ENCODE data around the gene TOP2A.
A peak's percentile ranks its signal among the peaks of the same experiment; 100 is the strongest.
"Not testable (repeated sequence)": the region's sequence is repeated elsewhere in the genome, so short reads cannot be mapped to it uniquely, and the experiment has no call there.

The TOP2A gene

GRCh38 chr17:40416671-40417070 is 1.0 kb downstream of the TOP2A start:
- no peak overlapping the region for H2BK5ac ChIP-seq (ENCODE audit: low read length)
- no peak overlapping the region for H3K14ac ChIP-seq (ENCODE audit: low read length)
- no CpG with 5 or more reads among the region's 3 CpGs for WGBS, 2 donors (ENCODE audit: extremely low coverage in 2 of 2, insufficient read length in 2 of 2, insufficient replicate concordance in 1 of 2)
- no peaks in the 10 kb centered on the region for H3K27me3 ChIP-seq (ENCODE audit: control insufficient read depth in 3 of 3, insufficient read depth in 3 of 3, low read depth in 1 of 3, low read length in 3 of 3)
- no peak overlapping the region for H2AK5ac ChIP-seq (ENCODE audit: low read depth, low read length)
- DNase-seq (ENCODE audit: low spot score): no peak
- no peak overlapping the region for H3K9ac ChIP-seq (ENCODE audit: low read depth, low read length, poor library complexity)
- H2BK120ac ChIP-seq (ENCODE audit: low read depth, low read length): no peak overlapping the region
- H3K4me2 ChIP-seq (ENCODE audit: insufficient read depth, low read length, poor library complexity, severe bottlenecking): peak overlapping the region; percentile 71
- H4K8ac ChIP-seq (ENCODE audit: low read depth, low read length): no peak overlapping the region
- H3K36me3 ChIP-seq (replicated peaks in 1 of 2; ENCODE audit: control insufficient read depth in 2 of 2, insufficient read depth in 2 of 2, low read length in 2 of 2): peaks cover 9 to 51% of the 10 kb centered on the region in 2 donors
- no peak overlapping the region for H3K27ac ChIP-seq (replicated peaks; ENCODE audit: low read length)
- no peaks in the 10 kb centered on the region for H3K9me3 ChIP-seq (replicated peaks in 1 of 2; ENCODE audit: control insufficient read depth in 2 of 2, insufficient read depth in 1 of 2, low read depth in 1 of 2, low read length in 2 of 2)
- no peak overlapping the region for H3K18ac ChIP-seq (ENCODE audit: low read length)
- no peak overlapping the region for H2BK12ac ChIP-seq (ENCODE audit: low read length)
- no peak overlapping the region for H3K23ac ChIP-seq (ENCODE audit: low read depth, low read length, poor library complexity)
- no peak overlapping the region for H2BK15ac ChIP-seq (ENCODE audit: low read length)
- H3K4me3 ChIP-seq (ENCODE audit: low read length in 2 of 2): peak overlapping the region; percentile 82 to 95
- H4K91ac ChIP-seq (ENCODE audit: low read depth, low read length, poor library complexity): no peak overlapping the region
- H2AFZ ChIP-seq (ENCODE audit: low read length): no peak overlapping the region
- H3K79me1 ChIP-seq (ENCODE audit: low read depth, low read length): peaks cover 3% of the 10 kb centered on the region
- no peak overlapping the region for H3K4ac ChIP-seq (ENCODE audit: low read length)
- peaks cover 4 to 15% of the 10 kb centered on the region in 2 donors for H3K4me1 ChIP-seq (ENCODE audit: control insufficient read depth in 2 of 2, insufficient read depth in 1 of 2, low read depth in 1 of 2, low read length in 2 of 2)

GRCh38 chr17:40415390-40415789 is 2.3 kb downstream of the TOP2A start:
- Histone ChIP-seq H3K9me3 (replicated peaks in 1 of 2; ENCODE audit: control insufficient read depth in 2 of 2, insufficient read depth in 1 of 2, low read depth in 1 of 2, low read length in 2 of 2) (no peaks in the 10 kb centered on the region), H3K27me3 (ENCODE audit: control insufficient read depth in 3 of 3, insufficient read depth in 3 of 3, low read depth in 1 of 3, low read length in 3 of 3) (no peaks in the 10 kb centered on the region), H2AK5ac (ENCODE audit: low read depth, low read length) (no peak overlapping the region), H3K14ac (ENCODE audit: low read length) (no peak overlapping the region), H3K4me3 (ENCODE audit: low read length in 2 of 2) (no peak overlapping the region), H3K23ac (ENCODE audit: low read depth, low read length, poor library complexity) (no peak overlapping the region), H2BK12ac (ENCODE audit: low read length) (no peak overlapping the region), H3K18ac (ENCODE audit: low read length) (no peak overlapping the region), H3K4ac (ENCODE audit: low read length) (no peak overlapping the region), H3K27ac (replicated peaks; ENCODE audit: low read length) (no peak overlapping the region), H2BK5ac (ENCODE audit: low read length) (no peak overlapping the region), H3K9ac (ENCODE audit: low read depth, low read length, poor library complexity) (no peak overlapping the region), H3K4me1 (ENCODE audit: control insufficient read depth in 2 of 2, insufficient read depth in 1 of 2, low read depth in 1 of 2, low read length in 2 of 2) (peaks cover 4 to 15% of the 10 kb centered on the region in 2 donors), H3K36me3 (replicated peaks in 1 of 2; ENCODE audit: control insufficient read depth in 2 of 2, insufficient read depth in 2 of 2, low read length in 2 of 2) (peaks cover 11 to 63% of the 10 kb centered on the region in 2 donors), H2BK120ac (ENCODE audit: low read depth, low read length) (no peak overlapping the region), H2BK15ac (ENCODE audit: low read length) (no peak overlapping the region), H4K91ac (ENCODE audit: low read depth, low read length, poor library complexity) (no peak overlapping the region), H3K4me2 (ENCODE audit: insufficient read depth, low read length, poor library complexity, severe bottlenecking) (no peak overlapping the region), H3K79me1 (ENCODE audit: low read depth, low read length) (peaks cover 3% of the 10 kb centered on the region), H4K8ac (ENCODE audit: low read depth, low read length) (no peak overlapping the region), H2AFZ (ENCODE audit: low read length) (no peak overlapping the region)
- DNase-seq (ENCODE audit: low spot score): no peak
- WGBS, 2 donors (ENCODE audit: extremely low coverage in 2 of 2, insufficient read length in 2 of 2, insufficient replicate concordance in 1 of 2): no CpG with 5 or more reads among the region's 3 CpGs

- H3K27ac ChIP-seq (replicated peaks; ENCODE audit: low read length); H3K27me3 ChIP-seq (ENCODE audit: control insufficient read depth in 3 of 3, insufficient read depth in 3 of 3, low read depth in 1 of 3, low read length in 3 of 3); H4K8ac ChIP-seq (ENCODE audit: low read depth, low read length); H2BK12ac ChIP-seq (ENCODE audit: low read length); H3K4ac ChIP-seq (ENCODE audit: low read length); H4K91ac ChIP-seq (ENCODE audit: low read depth, low read length, poor library complexity); DNase-seq (ENCODE audit: low spot score); H3K9ac ChIP-seq (ENCODE audit: low read depth, low read length, poor library complexity); H2BK120ac ChIP-seq (ENCODE audit: low read depth, low read length); H2AK5ac ChIP-seq (ENCODE audit: low read depth, low read length); H2BK5ac ChIP-seq (ENCODE audit: low read length); H3K18ac ChIP-seq (ENCODE audit: low read length); H3K4me2 ChIP-seq (ENCODE audit: insufficient read depth, low read length, poor library complexity, severe bottlenecking); H3K79me1 ChIP-seq (ENCODE audit: low read depth, low read length); H3K4me3 ChIP-seq (ENCODE audit: low read length in 2 of 2); H2AFZ ChIP-seq (ENCODE audit: low read length); H3K4me1 ChIP-seq (ENCODE audit: control insufficient read depth in 2 of 2, insufficient read depth in 1 of 2, low read depth in 1 of 2, low read length in 2 of 2); H3K23ac ChIP-seq (ENCODE audit: low read depth, low read length, poor library complexity); H3K14ac ChIP-seq (ENCODE audit: low read length); H2BK15ac ChIP-seq (ENCODE audit: low read length); H3K9me3 ChIP-seq (replicated peaks in 1 of 2; ENCODE audit: control insufficient read depth in 2 of 2, insufficient read depth in 1 of 2, low read depth in 1 of 2, low read length in 2 of 2): not testable (repeated sequence)
- peaks cover 17 to 74% of the 10 kb centered on the region in 2 donors for H3K36me3 ChIP-seq (replicated peaks in 1 of 2; ENCODE audit: control insufficient read depth in 2 of 2, insufficient read depth in 2 of 2, low read length in 2 of 2)
- no CpG with 5 or more reads among the region's 4 CpGs for WGBS, 2 donors (ENCODE audit: extremely low coverage in 2 of 2, insufficient read length in 2 of 2, insufficient replicate concordance in 1 of 2)
These were observed 3.4 kb downstream of the TOP2A start for GRCh38 chr17:40414312-40414711.

GRCh38 chr17:40412880-40413279 is 4.8 kb downstream of the TOP2A start:
- Histone ChIP-seq H3K27ac (replicated peaks; ENCODE audit: low read length) (no peak overlapping the region), H3K4ac (ENCODE audit: low read length) (no peak overlapping the region), H3K9ac (ENCODE audit: low read depth, low read length, poor library complexity) (no peak overlapping the region), H4K8ac (ENCODE audit: low read depth, low read length) (no peak overlapping the region), H2BK12ac (ENCODE audit: low read length) (no peak overlapping the region), H2BK5ac (ENCODE audit: low read length) (no peak overlapping the region), H3K27me3 (ENCODE audit: control insufficient read depth in 3 of 3, insufficient read depth in 3 of 3, low read depth in 1 of 3, low read length in 3 of 3) (no peaks in the 10 kb centered on the region), H3K18ac (ENCODE audit: low read length) (no peak overlapping the region), H3K4me3 (ENCODE audit: low read length in 2 of 2) (no peak overlapping the region), H3K23ac (ENCODE audit: low read depth, low read length, poor library complexity) (no peak overlapping the region), H2BK15ac (ENCODE audit: low read length) (no peak overlapping the region), H2AK5ac (ENCODE audit: low read depth, low read length) (no peak overlapping the region), H4K91ac (ENCODE audit: low read depth, low read length, poor library complexity) (no peak overlapping the region), H3K36me3 (replicated peaks in 1 of 2; ENCODE audit: control insufficient read depth in 2 of 2, insufficient read depth in 2 of 2, low read length in 2 of 2) (peaks cover 22 to 88% of the 10 kb centered on the region in 2 donors), H3K9me3 (replicated peaks in 1 of 2; ENCODE audit: control insufficient read depth in 2 of 2, insufficient read depth in 1 of 2, low read depth in 1 of 2, low read length in 2 of 2) (no peaks in the 10 kb centered on the region), H3K4me1 (ENCODE audit: control insufficient read depth in 2 of 2, insufficient read depth in 1 of 2, low read depth in 1 of 2, low read length in 2 of 2) (peaks cover 0 to 2% of the 10 kb centered on the region in 2 donors), H2BK120ac (ENCODE audit: low read depth, low read length) (no peak overlapping the region), H3K79me1 (ENCODE audit: low read depth, low read length) (peaks cover 3% of the 10 kb centered on the region), H3K4me2 (ENCODE audit: insufficient read depth, low read length, poor library complexity, severe bottlenecking) (no peak overlapping the region), H2AFZ (ENCODE audit: low read length) (no peak overlapping the region), H3K14ac (ENCODE audit: low read length) (no peak overlapping the region)
- DNase-seq (ENCODE audit: low spot score): no peak
